Endothelial cell of umbilical vein (primary cell): ENCODE measurements around the gene NR1H3. TPM values are rescaled to one million over a fixed set of nuclear protein-coding genes. Genes with fewer than 3 reads are reported as not detected.

Experiments
- BruUV-seq: library from RNA; stranded (reverse); fragments of 400-500 nt; replicated peaks from 2 replicates; lab custom pipeline; 2021; lab: Mats Ljungman, UMichigan
- CTCF ChIA-PET: fragments of 300-600, 350-600 bp; sonication (Branson Sonifier 250); formaldehyde crosslinking; loops from one replicate; lab custom pipeline; 2021; ENCODE audit warnings: antibody characterized with exemption, inconsistent platforms; lab: Charles Lee
- POLR2A ChIA-PET: fragments of 300-600, 350-600 bp; sonication (Branson Sonifier 250); formaldehyde crosslinking; loops from one replicate; lab custom pipeline; 2021; ENCODE audit warnings: antibody characterized with exemption, inconsistent platforms; lab: Charles Lee
- DNase-seq: peaks from one replicate; pipeline ENCODE4 v3.0.0-alpha.2; 2011; ENCODE audit warnings: low read depth, low spot score
- FAIRE-seq: peaks from 2 replicates; lab custom pipeline; 2011; peaks lifted over from hg19 to GRCh38; lab: Jason Lieb, UNC
- H2AFZ ChIP-seq: 2 replicates; pipeline ENCODE4 v1.6.0; 2012; ENCODE audit warnings: low read depth, low read length, control low read depth, inconsistent platforms
- H3K27ac ChIP-seq: 2 replicates; pipeline ENCODE4 v1.5.1; 2011; ENCODE audit warnings: low read depth, mild to moderate bottlenecking, control low read depth, low read length, moderate library complexity; ENCODE audit not compliant: insufficient read depth
- H3K27me3 ChIP-seq, 2 experiments: 2 replicates each; pipeline versions ENCODE4 v1.6.0 to v1.6.1; 2011; ENCODE audit warnings: low read length in 2 of 2, mixed read lengths in 1 of 2; ENCODE audit not compliant: control insufficient read depth in 2 of 2, insufficient read depth in 2 of 2
- H3K36me3 ChIP-seq, 2 experiments: 2 replicates in 1 of 2; 3 replicates in 1 of 2; pipeline ENCODE4 v1.5.1; 2011; ENCODE audit warnings: low read length in 2 of 2, mild to moderate bottlenecking in 1 of 2, moderate library complexity in 1 of 2; ENCODE audit not compliant: control insufficient read depth in 2 of 2, insufficient read depth in 2 of 2; ENCODE audit errors: extremely low read depth in 1 of 2
- H3K4me1 ChIP-seq: 3 replicates; pipeline ENCODE4 v1.5.1; 2011; ENCODE audit warnings: mild to moderate bottlenecking, low read length; ENCODE audit not compliant: control insufficient read depth, insufficient read depth; ENCODE audit errors: extremely low read depth
- H3K4me2 ChIP-seq: 2 replicates; pipeline ENCODE4 v1.6.1; 2011; ENCODE audit warnings: low read length, control low read depth, mixed read lengths; ENCODE audit not compliant: insufficient read depth
- H3K4me3 ChIP-seq, 3 experiments: fragments of 200-600 bp in 1 of 3; sonication (generic), shearing (Covaris generic) in 1 of 3; replicated peaks in 1 of 3; 2 replicates each; pipeline ENCODE4 v1.5.1; 2011 to 2016; ENCODE audit warnings: control low read depth in 3 of 3, low read length in 3 of 3, mild to moderate bottlenecking in 2 of 3, inconsistent platforms in 1 of 3, low read depth in 1 of 3, moderate library complexity in 1 of 3; ENCODE audit not compliant: insufficient read depth in 1 of 3
- H3K79me2 ChIP-seq: 2 replicates; pipeline ENCODE4 v1.6.0; 2012; ENCODE audit warnings: low read length, inconsistent platforms; ENCODE audit not compliant: control insufficient read depth, insufficient read depth
- H3K9ac ChIP-seq: replicated peaks from 2 replicates; pipeline ENCODE3; 2011; ENCODE audit warnings: low read length, control low read depth; ENCODE audit not compliant: insufficient read depth; ENCODE audit errors: extremely low read depth
- H3K9me1 ChIP-seq: replicated peaks from 3 replicates; pipeline ENCODE4 v1.6.0; 2011; ENCODE audit warnings: mild to moderate bottlenecking, low read length; ENCODE audit not compliant: control insufficient read depth, insufficient read depth; ENCODE audit errors: extremely low read depth
- H3K9me3 ChIP-seq: replicated peaks from 2 replicates; pipeline ENCODE4 v1.5.1; 2012; ENCODE audit warnings: low read length, inconsistent platforms; ENCODE audit not compliant: control insufficient read depth, insufficient read depth
- H4K20me1 ChIP-seq: replicated peaks from 2 replicates; pipeline ENCODE3; 2011; ENCODE audit warnings: mild to moderate bottlenecking, low read length; ENCODE audit not compliant: control insufficient read depth, insufficient read depth; ENCODE audit errors: extremely low read depth
- EZH2 ChIP-seq: IDR thresholded peaks from 2 replicates; pipeline ENCODE4 v1.6.1; 2012; ENCODE audit warnings: borderline replicate concordance, low read depth, mild to moderate bottlenecking, moderate library complexity, low read length, inconsistent platforms; ENCODE audit not compliant: severe bottlenecking
- FOS ChIP-seq: IDR thresholded peaks from 2 replicates; pipeline ENCODE4 v1.6.1; 2011; ENCODE audit warnings: mild to moderate bottlenecking, low read length, moderate library complexity, borderline replicate concordance; ENCODE audit not compliant: insufficient read depth
- GATA2 ChIP-seq: IDR thresholded peaks from 2 replicates; pipeline ENCODE4 v1.7.0; 2011; ENCODE audit warnings: low read depth, mild to moderate bottlenecking, moderate library complexity, mixed read lengths, low read length; ENCODE audit not compliant: insufficient read length, insufficient read depth
- JUN ChIP-seq: IDR thresholded peaks from 2 replicates; pipeline ENCODE4 v1.6.1; 2011; ENCODE audit warnings: borderline replicate concordance, low read depth; ENCODE audit not compliant: insufficient read length, insufficient read depth
- MAX ChIP-seq: IDR thresholded peaks from 2 replicates; pipeline ENCODE4 v1.6.1; 2011; ENCODE audit not compliant: insufficient read depth, insufficient read length
- MYC ChIP-seq: IDR thresholded peaks from one replicate; pipeline ENCODE4 v1.6.1; 2011; ENCODE audit warnings: mild to moderate bottlenecking, low read depth, low read length
- POLR2A ChIP-seq: IDR thresholded peaks from 2 replicates; pipeline ENCODE4 v1.6.1; 2012; ENCODE audit warnings: low read depth, mild to moderate bottlenecking, control low read depth, low read length
- POLR2AphosphoS5 ChIP-seq: IDR thresholded peaks from 2 replicates; pipeline ENCODE4 v1.6.1; 2012; ENCODE audit warnings: low read depth, mild to moderate bottlenecking, control low read depth, low read length, moderate library complexity; ENCODE audit not compliant: insufficient read depth
- dilution Hi-C: fragments of 300-500 bp; cut with MboI; formaldehyde crosslinking; loops from one replicate; pipeline ENCODE4 v1.15.0; 2019; ENCODE audit warnings: low sequenced_read_pairs; ENCODE audit not compliant: extremely low pct_ligation_motif_present
- intact Hi-C: fragments of 100-400 bp; cut with micrococcal nuclease; formaldehyde crosslinking; loops from one replicate; pipeline ENCODE4 v1.10.0; 2022
- polyA plus RNA-seq, 4 experiments: library from polyadenylated mRNA; depleted of rRNA in 3 of 4; stranded (reverse) in 3 of 4; unstranded in 1 of 4; fragments of >200 nt; gene quantifications; 2 replicates each; pipeline versions ENCODE4 v1.2.1 to v1.2.3, GENCODE V29; 2011 to 2012; ENCODE audit warnings: missing spikeins in 1 of 4
- total RNA-seq: library from RNA; stranded (reverse); gene quantifications from 2 replicates; pipeline ENCODE4 v1.2.3, GENCODE V29; 2021
- TF ChIP-seq, protein P1 (sequence below), 2 donors: IDR thresholded peaks; 1 replicate in 1 of 2; 2 replicates in 1 of 2; pipeline ENCODE4 v1.5.1; 2011; ENCODE audit warnings: low read length in 2 of 2, mild to moderate bottlenecking in 2 of 2, moderate library complexity in 2 of 2, control low read depth in 1 of 2, inconsistent platforms in 1 of 2, low read depth in 1 of 2; ENCODE audit not compliant: insufficient read depth in 1 of 2; ENCODE audit errors: extremely low read depth in 1 of 2

The NR1H3 gene
- total and polyA plus RNA-seq, 2 donors (not counting 3 experiments of a cell fraction or from before 2014, with no cell fraction given), result 9.8 to 16.3 TPM

DNA sequence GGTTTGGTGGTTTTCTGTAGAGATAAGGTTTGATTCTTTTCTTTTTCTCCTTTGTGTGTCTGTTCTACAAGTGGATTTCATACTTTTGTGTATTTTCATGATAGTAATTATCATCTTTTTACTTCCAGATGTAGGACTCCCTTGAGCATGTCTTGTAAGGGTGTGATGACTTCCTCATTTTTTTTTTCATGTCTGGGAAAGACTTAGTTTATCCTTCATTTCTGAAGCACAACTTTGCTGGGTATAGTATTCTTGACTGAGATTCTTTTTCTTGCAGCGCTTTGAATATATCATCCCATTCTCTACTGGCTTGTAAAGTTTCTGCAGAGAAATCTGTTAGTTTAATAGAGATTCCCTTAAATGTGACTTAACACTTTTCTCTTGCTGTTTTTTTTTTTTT lies 45.1 kb downstream of the NR1H3 start:
- Histone ChIP-seq H3K4me2 (no peak overlapping the region), H4K20me1 (no peaks in the 10 kb centered on the region), H3K27ac (no peak overlapping the region), H3K9ac (no peak overlapping the region), H3K4me3 (no peak overlapping the region), H3K27me3 (no peaks in the 10 kb centered on the region), H3K9me3 (no peaks in the 10 kb centered on the region), H3K9me1 (no peaks in the 10 kb centered on the region), H3K79me2 (no peaks in the 10 kb centered on the region), H2AFZ (no peak overlapping the region), H3K4me1 (no peaks in the 10 kb centered on the region), H3K36me3 (peaks cover 0 to 17% of the 10 kb centered on the region in 2 experiments)
- intact Hi-C loops (no loop called here), dilution Hi-C loops (no loop called here)
- BruUV-seq, result no TSS peak
- ChIA-PET POLR2A (no interaction called here), CTCF (no interaction called here)
- DNase-seq, result no peak
- TF ChIP-seq MYC (no peak), JUN (no peak), MAX (no peak), FOS (no peak), EZH2 (no peak), POLR2AphosphoS5 (no peak), POLR2A (no peak), GATA2 (no peak)
- TF ChIP-seq, protein P1, sequence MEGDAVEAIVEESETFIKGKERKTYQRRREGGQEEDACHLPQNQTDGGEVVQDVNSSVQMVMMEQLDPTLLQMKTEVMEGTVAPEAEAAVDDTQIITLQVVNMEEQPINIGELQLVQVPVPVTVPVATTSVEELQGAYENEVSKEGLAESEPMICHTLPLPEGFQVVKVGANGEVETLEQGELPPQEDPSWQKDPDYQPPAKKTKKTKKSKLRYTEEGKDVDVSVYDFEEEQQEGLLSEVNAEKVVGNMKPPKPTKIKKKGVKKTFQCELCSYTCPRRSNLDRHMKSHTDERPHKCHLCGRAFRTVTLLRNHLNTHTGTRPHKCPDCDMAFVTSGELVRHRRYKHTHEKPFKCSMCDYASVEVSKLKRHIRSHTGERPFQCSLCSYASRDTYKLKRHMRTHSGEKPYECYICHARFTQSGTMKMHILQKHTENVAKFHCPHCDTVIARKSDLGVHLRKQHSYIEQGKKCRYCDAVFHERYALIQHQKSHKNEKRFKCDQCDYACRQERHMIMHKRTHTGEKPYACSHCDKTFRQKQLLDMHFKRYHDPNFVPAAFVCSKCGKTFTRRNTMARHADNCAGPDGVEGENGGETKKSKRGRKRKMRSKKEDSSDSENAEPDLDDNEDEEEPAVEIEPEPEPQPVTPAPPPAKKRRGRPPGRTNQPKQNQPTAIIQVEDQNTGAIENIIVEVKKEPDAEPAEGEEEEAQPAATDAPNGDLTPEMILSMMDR (IDR thresholded peaks at IDR 0.05; ENCODE audit: extremely low read depth in 1 of 2, insufficient read depth in 1 of 2, low read depth in 1 of 2, low read length in 2 of 2), result no peak
- no peak for FAIRE-seq
